ENCODE measurements around the gene CBX3. TPM values are rescaled to one million over a fixed set of nuclear protein-coding genes. Genes with fewer than 3 reads are reported as not detected.
A peak's percentile ranks its signal among the peaks of the same experiment; 100 is the strongest.

The CBX3 gene
- total and polyA plus RNA-seq, 10 of the 15 experiments (the other 5 are each of a cell fraction or from before 2014, with no cell fraction given) = 153 to 307 (median 225) TPM

DNA sequence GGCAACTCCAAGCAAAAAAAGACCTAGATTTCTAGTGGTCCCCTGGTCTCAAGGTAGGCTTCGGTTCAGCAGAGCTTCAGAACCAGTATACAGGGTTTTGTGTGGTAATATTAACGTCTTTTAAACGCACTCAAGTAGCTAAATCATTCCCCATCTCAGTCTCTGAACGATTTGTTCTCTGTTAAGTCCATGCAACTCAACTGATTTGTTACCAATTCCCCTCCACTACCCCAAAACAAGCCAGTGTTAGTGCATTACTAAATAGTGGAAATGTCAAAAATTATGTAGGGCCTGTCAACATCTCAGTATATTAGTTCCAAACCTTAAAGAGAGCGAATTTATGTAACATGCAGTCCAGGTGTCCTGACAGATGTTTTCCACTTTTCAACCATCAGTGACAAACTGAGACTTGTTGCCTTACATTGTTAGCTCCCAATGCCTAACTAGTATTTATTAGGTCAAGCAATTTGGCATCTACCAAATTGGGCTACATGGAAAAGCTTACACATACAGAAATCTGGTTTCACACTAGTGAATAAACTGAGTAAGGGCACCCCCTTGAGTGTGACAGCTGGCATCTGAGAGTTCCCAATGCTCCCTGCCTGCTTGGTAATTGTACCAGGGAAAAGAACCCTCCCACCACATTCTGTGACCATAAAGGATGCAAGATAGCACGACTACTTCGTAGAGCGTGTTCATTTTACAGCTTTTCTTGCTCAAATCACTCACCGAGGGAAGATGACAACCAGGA lies 13.2 kb upstream of the CBX3 start:
- no peak overlapping the region for H2AFZ ChIP-seq (ENCODE audit: control insufficient read depth, low read depth, low read length)
- ChIA-PET CTCF (interaction anchor here (0.7 to 3.0 kb wide), 11 partner anchors 8 to 1072 kb away, joined by 3 to 29 read pairs (median 4); partner anchors contain the start of genes HNRNPA2B1 and NFE2L3), POLR2A (interaction anchor here (0.6 to 2.6 kb wide), 10 partner anchors 9 to 909 kb away, joined by 3 to 8 read pairs (median 5); no protein-coding TSS in a partner anchor), SMC1A (ENCODE audit: uncharacterized antibody, unreplicated experiment) (interaction anchor here (0.9 to 3.3 kb wide), 10 partner anchors 8 to 160 kb away, joined by 3 to 23 read pairs (median 6); no protein-coding TSS in a partner anchor), RAD21 (ENCODE audit: unreplicated experiment) (interaction anchor here (0.9 to 2.7 kb wide), 5 partner anchors 9 to 96 kb away, joined by 3 to 13 read pairs (median 5); partner anchors contain the start of gene NFE2L3)
- 56% methylated on average over 9 of the region's 9 CpGs for WGBS (ENCODE audit: insufficient coverage, insufficient replicate concordance, low lambda C conversion rate, missing lambda C conversion rate)
- in situ Hi-C loops (cut with MboI) (no loop called here), intact Hi-C loops (cut with micrococcal nuclease; ENCODE audit: unreplicated experiment) (loop anchor here (2.0 kb wide), 1 partner anchor 32 kb away; no protein-coding TSS in a partner anchor)
- peaks cover 17% of the 10 kb centered on the region for H3K4me1 ChIP-seq (ENCODE audit: control insufficient read depth, insufficient read depth, low read length)
- H3K27ac ChIP-seq (ENCODE audit: control insufficient read depth, insufficient read depth) = no peak overlapping the region
- no peak overlapping the region for H3K9ac ChIP-seq (ENCODE audit: control insufficient read depth, insufficient read depth, low read length)
- H3K36me3 ChIP-seq (ENCODE audit: control insufficient read depth in 2 of 2, insufficient read depth in 2 of 2, low read length in 1 of 2) = peaks cover 5 to 31% of the 10 kb centered on the region in 2 experiments; a peak in 3 of 4 replicates
- ATAC-seq (no peak; the same call in 1 of the 3 replicates), FAIRE-seq (no peak), DNase-seq (ENCODE audit: low read depth, low spot score) (no peak)
- BruUV-seq (replicated peaks) = no TSS peak
- no peak overlapping the region for H3K4me3 ChIP-seq
- H4K20me1 ChIP-seq (ENCODE audit: control insufficient read depth, insufficient read depth) = no peaks in the 10 kb centered on the region; the same call in 1 of the 2 replicates
- H3K79me2 ChIP-seq (ENCODE audit: control insufficient read depth, insufficient read depth, low read length) = peaks cover 33% of the 10 kb centered on the region
- no peaks in the 10 kb centered on the region for H3K9me3 ChIP-seq (replicated peaks; ENCODE audit: control insufficient read depth, insufficient read depth, low read length)
- no peak overlapping the region for H3K4me2 ChIP-seq (ENCODE audit: control insufficient read depth, insufficient read depth)
- H3K27me3 ChIP-seq (replicated peaks in 1 of 2; ENCODE audit: control insufficient read depth in 2 of 2, insufficient read depth in 2 of 2, low read length in 1 of 2) = no peaks in the 10 kb centered on the region
- TF ChIP-seq BCL11A (IDR thresholded peaks at IDR 0.05; ENCODE audit: low read depth, low read length) = 0 out of 2 replicates have a peak, but pooled peaks have one; percentile 5
- TF ChIP-seq, protein P1, sequence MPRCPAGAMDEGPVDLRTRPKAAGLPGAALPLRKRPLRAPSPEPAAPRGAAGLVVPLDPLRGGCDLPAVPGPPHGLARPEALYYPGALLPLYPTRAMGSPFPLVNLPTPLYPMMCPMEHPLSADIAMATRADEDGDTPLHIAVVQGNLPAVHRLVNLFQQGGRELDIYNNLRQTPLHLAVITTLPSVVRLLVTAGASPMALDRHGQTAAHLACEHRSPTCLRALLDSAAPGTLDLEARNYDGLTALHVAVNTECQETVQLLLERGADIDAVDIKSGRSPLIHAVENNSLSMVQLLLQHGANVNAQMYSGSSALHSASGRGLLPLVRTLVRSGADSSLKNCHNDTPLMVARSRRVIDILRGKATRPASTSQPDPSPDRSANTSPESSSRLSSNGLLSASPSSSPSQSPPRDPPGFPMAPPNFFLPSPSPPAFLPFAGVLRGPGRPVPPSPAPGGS (IDR thresholded peaks at IDR 0.05; ENCODE audit: borderline replicate concordance, insufficient read depth, low read depth, low read length, poor library complexity, severe bottlenecking) = peak; percentile 45
- peak; percentile 19 for TF ChIP-seq BMI1 (IDR thresholded peaks at IDR 0.05; ENCODE audit: borderline replicate concordance)
- TF ChIP-seq NBN (IDR thresholded peaks at IDR 0.05) = no peak
- peak; percentile 36 for TF ChIP-seq FOXM1 (IDR thresholded peaks at IDR 0.05; ENCODE audit: low read depth, low read length)
- TF ChIP-seq RBBP5 (conservative IDR thresholded peaks at IDR 0.05) = no peak
- TF ChIP-seq, protein P2, sequence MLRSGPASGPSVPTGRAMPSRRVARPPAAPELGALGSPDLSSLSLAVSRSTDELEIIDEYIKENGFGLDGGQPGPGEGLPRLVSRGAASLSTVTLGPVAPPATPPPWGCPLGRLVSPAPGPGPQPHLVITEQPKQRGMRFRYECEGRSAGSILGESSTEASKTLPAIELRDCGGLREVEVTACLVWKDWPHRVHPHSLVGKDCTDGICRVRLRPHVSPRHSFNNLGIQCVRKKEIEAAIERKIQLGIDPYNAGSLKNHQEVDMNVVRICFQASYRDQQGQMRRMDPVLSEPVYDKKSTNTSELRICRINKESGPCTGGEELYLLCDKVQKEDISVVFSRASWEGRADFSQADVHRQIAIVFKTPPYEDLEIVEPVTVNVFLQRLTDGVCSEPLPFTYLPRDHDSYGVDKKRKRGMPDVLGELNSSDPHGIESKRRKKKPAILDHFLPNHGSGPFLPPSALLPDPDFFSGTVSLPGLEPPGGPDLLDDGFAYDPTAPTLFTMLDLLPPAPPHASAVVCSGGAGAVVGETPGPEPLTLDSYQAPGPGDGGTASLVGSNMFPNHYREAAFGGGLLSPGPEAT (IDR thresholded peaks at IDR 0.05; ENCODE audit: low read depth) = no peak
- peak; percentile 89 for TF ChIP-seq BACH1 (IDR thresholded peaks at IDR 0.05; ENCODE audit: borderline replicate concordance)
- TF ChIP-seq POLR2AphosphoS5 (IDR thresholded peaks at IDR 0.05; ENCODE audit: low read length) = peak; percentile 89
- peak; percentile 68 for TF ChIP-seq HDAC6 (IDR thresholded peaks at IDR 0.05; ENCODE audit: unreplicated experiment)
- no peak for TF ChIP-seq RELA (IDR thresholded peaks at IDR 0.05; ENCODE audit: borderline replicate concordance, partially characterized antibody)
- TF ChIP-seq, protein P3, sequence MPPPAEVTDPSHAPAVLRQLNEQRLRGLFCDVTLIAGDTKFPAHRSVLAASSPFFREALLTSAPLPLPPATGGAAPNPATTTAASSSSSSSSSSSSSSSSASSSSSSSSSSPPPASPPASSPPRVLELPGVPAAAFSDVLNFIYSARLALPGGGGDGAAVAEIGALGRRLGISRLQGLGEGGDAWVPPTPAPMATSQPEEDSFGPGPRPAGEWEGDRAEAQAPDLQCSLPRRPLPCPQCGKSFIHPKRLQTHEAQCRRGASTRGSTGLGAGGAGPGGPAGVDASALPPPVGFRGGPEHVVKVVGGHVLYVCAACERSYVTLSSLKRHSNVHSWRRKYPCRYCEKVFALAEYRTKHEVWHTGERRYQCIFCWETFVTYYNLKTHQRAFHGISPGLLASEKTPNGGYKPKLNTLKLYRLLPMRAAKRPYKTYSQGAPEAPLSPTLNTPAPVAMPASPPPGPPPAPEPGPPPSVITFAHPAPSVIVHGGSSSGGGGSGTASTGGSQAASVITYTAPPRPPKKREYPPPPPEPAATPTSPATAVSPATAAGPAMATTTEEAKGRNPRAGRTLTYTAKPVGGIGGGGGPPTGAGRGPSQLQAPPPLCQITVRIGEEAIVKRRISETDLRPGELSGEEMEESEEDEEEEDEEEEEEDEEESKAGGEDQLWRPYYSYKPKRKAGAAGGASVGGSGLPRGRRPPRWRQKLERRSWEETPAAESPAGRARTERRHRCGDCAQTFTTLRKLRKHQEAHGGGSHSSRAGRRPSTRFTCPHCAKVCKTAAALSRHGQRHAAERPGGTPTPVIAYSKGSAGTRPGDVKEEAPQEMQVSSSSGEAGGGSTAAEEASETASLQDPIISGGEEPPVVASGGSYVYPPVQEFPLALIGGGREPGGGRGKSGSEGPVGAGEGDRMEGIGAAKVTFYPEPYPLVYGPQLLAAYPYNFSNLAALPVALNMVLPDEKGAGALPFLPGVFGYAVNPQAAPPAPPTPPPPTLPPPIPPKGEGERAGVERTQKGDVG (CRISPR knock-in tag; IDR thresholded peaks at IDR 0.05) = peak; percentile 3; the same call in 1 of the 2 replicates
- TF ChIP-seq, protein P4, sequence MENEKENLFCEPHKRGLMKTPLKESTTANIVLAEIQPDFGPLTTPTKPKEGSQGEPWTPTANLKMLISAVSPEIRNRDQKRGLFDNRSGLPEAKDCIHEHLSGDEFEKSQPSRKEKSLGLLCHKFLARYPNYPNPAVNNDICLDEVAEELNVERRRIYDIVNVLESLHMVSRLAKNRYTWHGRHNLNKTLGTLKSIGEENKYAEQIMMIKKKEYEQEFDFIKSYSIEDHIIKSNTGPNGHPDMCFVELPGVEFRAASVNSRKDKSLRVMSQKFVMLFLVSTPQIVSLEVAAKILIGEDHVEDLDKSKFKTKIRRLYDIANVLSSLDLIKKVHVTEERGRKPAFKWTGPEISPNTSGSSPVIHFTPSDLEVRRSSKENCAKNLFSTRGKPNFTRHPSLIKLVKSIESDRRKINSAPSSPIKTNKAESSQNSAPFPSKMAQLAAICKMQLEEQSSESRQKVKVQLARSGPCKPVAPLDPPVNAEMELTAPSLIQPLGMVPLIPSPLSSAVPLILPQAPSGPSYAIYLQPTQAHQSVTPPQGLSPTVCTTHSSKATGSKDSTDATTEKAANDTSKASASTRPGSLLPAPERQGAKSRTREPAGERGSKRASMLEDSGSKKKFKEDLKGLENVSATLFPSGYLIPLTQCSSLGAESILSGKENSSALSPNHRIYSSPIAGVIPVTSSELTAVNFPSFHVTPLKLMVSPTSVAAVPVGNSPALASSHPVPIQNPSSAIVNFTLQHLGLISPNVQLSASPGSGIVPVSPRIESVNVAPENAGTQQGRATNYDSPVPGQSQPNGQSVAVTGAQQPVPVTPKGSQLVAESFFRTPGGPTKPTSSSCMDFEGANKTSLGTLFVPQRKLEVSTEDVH (IDR thresholded peaks at IDR 0.05; ENCODE audit: low read depth, partially characterized antibody) = peak; percentile 55

Data from GM12878 (cell line).